Measurements from ENCODE around the gene ESD.

ESD gene

GRCh38 chr13:46796515-46797474, at the start of gene ESD (continued):
- TF ChIP-seq PRDM2 (tag by site-specific recombination; IDR thresholded peaks at IDR 0.05; ENCODE audit: borderline replicate concordance) (no peak), ZNF221 (tag by site-specific recombination; IDR thresholded peaks at IDR 0.05; ENCODE audit: borderline replicate concordance) (no peak), ZNF473 (tag by site-specific recombination; IDR thresholded peaks at IDR 0.05) (no peak), GLIS2 (tag by site-specific recombination; IDR thresholded peaks at IDR 0.05) (peak; percentile 42; the same call in 1 of the 2 replicates), ZNF138 (tag by site-specific recombination; IDR thresholded peaks at IDR 0.05; ENCODE audit: borderline replicate concordance) (no peak), ZFP3 (tag by site-specific recombination; IDR thresholded peaks at IDR 0.05; ENCODE audit: low read depth) (no peak), ZNF214 (tag by site-specific recombination; IDR thresholded peaks at IDR 0.05; ENCODE audit: borderline replicate concordance) (no peak; the same call in 1 of the 2 replicates), ZNF155 (tag by site-specific recombination; IDR thresholded peaks at IDR 0.05) (no peak), ZNF600 (tag by site-specific recombination; IDR thresholded peaks at IDR 0.05) (peak; percentile 46; the same call in 1 of the 2 replicates), ZNF558 (tag by site-specific recombination; IDR thresholded peaks at IDR 0.05) (no peak), ZNF664 (tag by site-specific recombination; IDR thresholded peaks at IDR 0.05) (no peak), HOXA7 (CRISPR knock-in tag; IDR thresholded peaks at IDR 0.05; ENCODE audit: borderline replicate concordance) (no peak), ZNF398 (tag by site-specific recombination; IDR thresholded peaks at IDR 0.05) (no peak), ZNF639 (tag by site-specific recombination; IDR thresholded peaks at IDR 0.05) (no peak), ZNF350 (tag by site-specific recombination; IDR thresholded peaks at IDR 0.05) (no peak), ZNF513 (tag by site-specific recombination; IDR thresholded peaks at IDR 0.05) (no peak; the same call in 1 of the 2 replicates), ZNF624 (tag by site-specific recombination; IDR thresholded peaks at IDR 0.05) (no peak), OVOL3 (tag by site-specific recombination; IDR thresholded peaks at IDR 0.05) (no peak), RBAK (tag by site-specific recombination; IDR thresholded peaks at IDR 0.05) (no peak), ZNF391 (tag by site-specific recombination; IDR thresholded peaks at IDR 0.05; ENCODE audit: borderline replicate concordance, low read depth) (no peak), ZNF555 (tag by site-specific recombination; conservative IDR thresholded peaks at IDR 0.05) (no peak), EGR2 (tag by site-specific recombination; IDR thresholded peaks at IDR 0.05; ENCODE audit: low read depth) (peak; percentile 89), ZNF174 (tag by site-specific recombination; IDR thresholded peaks at IDR 0.05) (no peak)
- TF ChIP-seq, protein P1, sequence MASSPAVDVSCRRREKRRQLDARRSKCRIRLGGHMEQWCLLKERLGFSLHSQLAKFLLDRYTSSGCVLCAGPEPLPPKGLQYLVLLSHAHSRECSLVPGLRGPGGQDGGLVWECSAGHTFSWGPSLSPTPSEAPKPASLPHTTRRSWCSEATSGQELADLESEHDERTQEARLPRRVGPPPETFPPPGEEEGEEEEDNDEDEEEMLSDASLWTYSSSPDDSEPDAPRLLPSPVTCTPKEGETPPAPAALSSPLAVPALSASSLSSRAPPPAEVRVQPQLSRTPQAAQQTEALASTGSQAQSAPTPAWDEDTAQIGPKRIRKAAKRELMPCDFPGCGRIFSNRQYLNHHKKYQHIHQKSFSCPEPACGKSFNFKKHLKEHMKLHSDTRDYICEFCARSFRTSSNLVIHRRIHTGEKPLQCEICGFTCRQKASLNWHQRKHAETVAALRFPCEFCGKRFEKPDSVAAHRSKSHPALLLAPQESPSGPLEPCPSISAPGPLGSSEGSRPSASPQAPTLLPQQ (tag by site-specific recombination; IDR thresholded peaks at IDR 0.05), result peak; percentile 73
- TF ChIP-seq, protein P2, sequence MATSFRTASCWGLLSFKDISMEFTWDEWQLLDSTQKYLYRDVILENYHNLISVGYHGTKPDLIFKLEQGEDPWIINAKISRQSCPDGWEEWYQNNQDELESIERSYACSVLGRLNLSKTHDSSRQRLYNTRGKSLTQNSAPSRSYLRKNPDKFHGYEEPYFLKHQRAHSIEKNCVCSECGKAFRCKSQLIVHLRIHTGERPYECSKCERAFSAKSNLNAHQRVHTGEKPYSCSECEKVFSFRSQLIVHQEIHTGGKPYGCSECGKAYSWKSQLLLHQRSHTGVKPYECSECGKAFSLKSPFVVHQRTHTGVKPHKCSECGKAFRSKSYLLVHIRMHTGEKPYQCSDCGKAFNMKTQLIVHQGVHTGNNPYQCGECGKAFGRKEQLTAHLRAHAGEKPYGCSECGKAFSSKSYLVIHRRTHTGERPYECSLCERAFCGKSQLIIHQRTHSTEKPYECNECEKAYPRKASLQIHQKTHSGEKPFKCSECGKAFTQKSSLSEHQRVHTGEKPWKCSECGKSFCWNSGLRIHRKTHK (tag by site-specific recombination; IDR thresholded peaks at IDR 0.05), result no peak

All from HEK293 (cell line).